Measurements from ENCODE around the gene DEFB129.

DNA sequence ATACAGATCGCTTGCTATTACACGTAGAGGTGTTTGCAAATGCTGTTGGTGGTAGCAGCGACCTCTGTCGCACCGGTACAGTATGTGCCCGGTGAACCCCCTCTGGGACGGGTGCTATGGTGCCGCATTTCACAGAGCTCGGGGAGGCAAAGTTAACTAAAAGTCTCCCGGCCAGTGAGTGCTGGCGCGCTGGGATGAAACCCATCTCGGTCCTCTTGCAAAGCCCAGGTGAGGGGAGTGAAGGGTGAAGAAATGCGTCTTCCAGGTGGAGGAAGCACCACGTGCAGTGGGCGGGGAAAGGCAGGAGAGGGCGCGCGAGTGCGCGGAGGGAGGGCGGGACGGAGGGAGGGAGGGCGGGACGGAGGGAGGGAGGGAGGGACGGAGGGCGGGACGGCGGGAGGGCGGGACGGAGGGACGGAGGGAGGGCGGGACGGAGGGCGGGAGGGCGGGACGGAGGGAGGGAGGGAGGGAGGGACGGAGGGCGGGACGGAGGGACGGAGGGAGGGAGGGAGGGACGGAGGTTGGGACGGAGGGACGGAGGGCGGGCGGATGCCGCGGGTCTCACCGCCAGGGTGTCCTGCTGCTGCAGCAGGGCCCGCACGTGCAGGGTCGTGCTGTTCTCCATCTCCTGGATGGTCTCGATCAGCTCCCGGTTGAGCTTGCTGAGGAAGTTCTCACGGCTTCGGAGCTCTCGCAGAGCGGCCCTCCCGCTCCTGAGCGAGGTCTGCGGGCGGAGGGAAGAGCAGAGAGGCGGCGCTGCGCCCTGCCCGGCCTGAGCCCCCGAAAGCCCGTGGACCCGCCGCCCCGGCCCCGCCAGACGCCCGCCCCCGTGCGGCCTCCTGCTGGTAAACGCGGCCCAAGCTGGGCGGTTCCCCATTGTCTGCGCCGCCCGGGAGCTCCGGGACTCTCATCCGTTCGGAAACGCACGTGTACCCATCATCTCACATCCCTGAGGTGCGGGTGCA is 51.8 kb downstream of the DEFB129 start:
- no peak for TF ChIP-seq CBX3 (IDR thresholded peaks at IDR 0.05; ENCODE audit: borderline replicate concordance in 1 of 2, low read length in 2 of 2)
- no peak for TF ChIP-seq POLR2A (conservative IDR thresholded peaks at IDR 0.05)
- TF ChIP-seq, protein P1, sequence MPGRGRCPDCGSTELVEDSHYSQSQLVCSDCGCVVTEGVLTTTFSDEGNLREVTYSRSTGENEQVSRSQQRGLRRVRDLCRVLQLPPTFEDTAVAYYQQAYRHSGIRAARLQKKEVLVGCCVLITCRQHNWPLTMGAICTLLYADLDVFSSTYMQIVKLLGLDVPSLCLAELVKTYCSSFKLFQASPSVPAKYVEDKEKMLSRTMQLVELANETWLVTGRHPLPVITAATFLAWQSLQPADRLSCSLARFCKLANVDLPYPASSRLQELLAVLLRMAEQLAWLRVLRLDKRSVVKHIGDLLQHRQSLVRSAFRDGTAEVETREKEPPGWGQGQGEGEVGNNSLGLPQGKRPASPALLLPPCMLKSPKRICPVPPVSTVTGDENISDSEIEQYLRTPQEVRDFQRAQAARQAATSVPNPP (IDR thresholded peaks at IDR 0.05; ENCODE audit: borderline replicate concordance, insufficient read depth, insufficient read length), result no peak
- TF ChIP-seq RFX7 (CRISPR knock-in tag; IDR thresholded peaks at IDR 0.05), result no peak
- TF ChIP-seq JUNB (CRISPR knock-in tag; conservative IDR thresholded peaks at IDR 0.05), result no peak
- TF ChIP-seq HNRNPLL (IDR thresholded peaks at IDR 0.05; ENCODE audit: low read depth, low read length, poor library complexity, severe bottlenecking), result no peak
- TF ChIP-seq EZH2 (IDR thresholded peaks at IDR 0.05; ENCODE audit: borderline replicate concordance, low read depth, low read length), result no peak
- TF ChIP-seq, protein P2, sequence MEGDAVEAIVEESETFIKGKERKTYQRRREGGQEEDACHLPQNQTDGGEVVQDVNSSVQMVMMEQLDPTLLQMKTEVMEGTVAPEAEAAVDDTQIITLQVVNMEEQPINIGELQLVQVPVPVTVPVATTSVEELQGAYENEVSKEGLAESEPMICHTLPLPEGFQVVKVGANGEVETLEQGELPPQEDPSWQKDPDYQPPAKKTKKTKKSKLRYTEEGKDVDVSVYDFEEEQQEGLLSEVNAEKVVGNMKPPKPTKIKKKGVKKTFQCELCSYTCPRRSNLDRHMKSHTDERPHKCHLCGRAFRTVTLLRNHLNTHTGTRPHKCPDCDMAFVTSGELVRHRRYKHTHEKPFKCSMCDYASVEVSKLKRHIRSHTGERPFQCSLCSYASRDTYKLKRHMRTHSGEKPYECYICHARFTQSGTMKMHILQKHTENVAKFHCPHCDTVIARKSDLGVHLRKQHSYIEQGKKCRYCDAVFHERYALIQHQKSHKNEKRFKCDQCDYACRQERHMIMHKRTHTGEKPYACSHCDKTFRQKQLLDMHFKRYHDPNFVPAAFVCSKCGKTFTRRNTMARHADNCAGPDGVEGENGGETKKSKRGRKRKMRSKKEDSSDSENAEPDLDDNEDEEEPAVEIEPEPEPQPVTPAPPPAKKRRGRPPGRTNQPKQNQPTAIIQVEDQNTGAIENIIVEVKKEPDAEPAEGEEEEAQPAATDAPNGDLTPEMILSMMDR (IDR thresholded peaks at IDR 0.05 in 2 of 3, conservative IDR thresholded peaks at IDR 0.05 in 1 of 3; ENCODE audit: insufficient read depth in 2 of 3, low read depth in 1 of 3, low read length in 3 of 3), result no peak
- TF ChIP-seq, protein P3, sequence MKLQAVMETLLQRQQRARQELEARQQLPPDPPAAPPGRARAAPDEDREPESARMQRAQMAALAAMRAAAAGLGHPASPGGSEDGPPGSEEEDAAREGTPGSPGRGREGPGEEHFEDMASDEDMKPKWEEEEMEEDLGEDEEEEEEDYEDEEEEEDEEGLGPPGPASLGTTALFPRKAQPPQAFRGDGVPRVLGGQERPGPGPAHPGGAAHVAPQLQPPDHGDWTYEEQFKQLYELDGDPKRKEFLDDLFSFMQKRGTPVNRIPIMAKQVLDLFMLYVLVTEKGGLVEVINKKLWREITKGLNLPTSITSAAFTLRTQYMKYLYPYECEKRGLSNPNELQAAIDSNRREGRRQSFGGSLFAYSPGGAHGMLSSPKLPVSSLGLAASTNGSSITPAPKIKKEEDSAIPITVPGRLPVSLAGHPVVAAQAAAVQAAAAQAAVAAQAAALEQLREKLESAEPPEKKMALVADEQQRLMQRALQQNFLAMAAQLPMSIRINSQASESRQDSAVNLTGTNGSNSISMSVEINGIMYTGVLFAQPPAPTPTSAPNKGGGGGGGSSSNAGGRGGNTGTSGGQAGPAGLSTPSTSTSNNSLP (IDR thresholded peaks at IDR 0.05; ENCODE audit: borderline replicate concordance, low read depth, low read length), result no peak
- TF ChIP-seq, protein P4, sequence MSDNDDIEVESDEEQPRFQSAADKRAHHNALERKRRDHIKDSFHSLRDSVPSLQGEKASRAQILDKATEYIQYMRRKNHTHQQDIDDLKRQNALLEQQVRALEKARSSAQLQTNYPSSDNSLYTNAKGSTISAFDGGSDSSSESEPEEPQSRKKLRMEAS (CRISPR knock-in tag; IDR thresholded peaks at IDR 0.05), result no peak
- TF ChIP-seq CCNT2 (IDR thresholded peaks at IDR 0.05; ENCODE audit: borderline replicate concordance, extremely low read depth, insufficient read length, low read depth, low read length), result no peak
- no peak for TF ChIP-seq MEIS2 (IDR thresholded peaks at IDR 0.05; ENCODE audit: partially characterized antibody)
- TF ChIP-seq NCOA2 (IDR thresholded peaks at IDR 0.05; ENCODE audit: partially characterized antibody in 2 of 2), result no peak

All from K562 (cell line).